ENCODE data around the gene SRPX2. TPM values are rescaled to one million over a fixed set of nuclear protein-coding genes. Genes with fewer than 3 reads are reported as not detected.
"Not testable (repeated sequence)": the region's sequence is repeated elsewhere in the genome, so short reads cannot be mapped to it uniquely, and the experiment has no call there.

Gene SRPX2
- polyA plus RNA-seq, 2 donors = 16.0 to 39.7 TPM

DNA sequence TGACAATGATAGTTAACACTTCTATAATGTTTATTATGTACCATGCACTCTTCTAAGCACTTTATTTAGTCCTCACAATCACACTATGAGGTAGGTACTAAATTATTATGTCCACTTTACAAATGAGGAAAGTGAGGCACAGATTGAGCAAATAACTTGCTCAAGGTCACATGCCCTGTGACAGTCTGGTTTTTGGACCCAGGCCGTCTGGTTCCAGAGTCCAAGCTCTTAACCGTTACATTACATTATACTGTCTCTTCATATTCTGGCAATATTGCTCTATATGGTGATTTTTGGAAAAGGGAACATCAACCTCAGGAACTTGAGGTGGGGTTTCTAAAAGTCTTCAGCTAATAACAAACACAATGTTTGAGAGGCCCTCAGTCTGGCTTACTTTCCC lies 75.1 kb downstream of the SRPX2 start:
- H3K4me1 ChIP-seq (ENCODE audit: control insufficient read depth in 2 of 2, insufficient read depth in 2 of 2, low read length in 1 of 2) = no peaks in the 10 kb centered on the region
- H3K27ac ChIP-seq (ENCODE audit: low read depth in 2 of 2, low read length in 1 of 2) = no peak overlapping the region
- no peaks in the 10 kb centered on the region for H3K36me3 ChIP-seq (ENCODE audit: control insufficient read depth in 2 of 2, insufficient read depth in 2 of 2, low read length in 1 of 2)
- H3K27me3 ChIP-seq (ENCODE audit: control insufficient read depth in 1 of 2, insufficient read depth in 2 of 2, low read length in 2 of 2) = no peaks in the 10 kb centered on the region
- WGBS, 2 donors = 78 to 91% methylated on average over 2 of the region's 2 CpGs
- no peaks in the 10 kb centered on the region for H3K9me3 ChIP-seq (ENCODE audit: control insufficient read depth in 2 of 2, insufficient read depth in 1 of 2, low read depth in 1 of 2, low read length in 1 of 2)
- no peak overlapping the region for H3K4me3 ChIP-seq (ENCODE audit: low read depth in 1 of 2, low read length in 2 of 2)

DNA sequence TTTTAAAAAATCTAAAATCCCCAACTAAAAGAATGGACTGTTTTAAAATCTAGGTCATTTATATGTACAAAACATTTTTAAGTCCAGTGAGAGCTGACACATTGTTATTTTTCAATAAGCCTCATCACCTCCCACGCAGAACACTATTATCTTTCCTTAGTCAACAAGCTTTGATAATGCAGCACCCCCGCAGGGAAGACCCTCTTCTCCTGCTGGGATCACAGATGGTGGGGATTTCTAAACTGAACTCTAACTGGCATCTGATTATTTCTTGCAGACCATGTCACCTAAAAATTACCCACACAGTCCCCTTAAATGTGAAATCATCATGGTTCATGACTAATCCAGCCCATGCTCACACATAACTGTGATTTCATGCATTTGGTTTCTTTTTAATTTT lies 76.3 kb downstream of the SRPX2 start:
- Histone ChIP-seq H3K9me3 (ENCODE audit: control insufficient read depth in 2 of 2, insufficient read depth in 1 of 2, low read depth in 1 of 2, low read length in 1 of 2) (no peaks in the 10 kb centered on the region), H3K36me3 (ENCODE audit: control insufficient read depth in 2 of 2, insufficient read depth in 2 of 2, low read length in 1 of 2) (no peaks in the 10 kb centered on the region), H3K4me1 (ENCODE audit: control insufficient read depth in 2 of 2, insufficient read depth in 2 of 2, low read length in 1 of 2) (no peaks in the 10 kb centered on the region), H3K27me3 (ENCODE audit: control insufficient read depth in 1 of 2, insufficient read depth in 2 of 2, low read length in 2 of 2) (no peaks in the 10 kb centered on the region), H3K27ac (ENCODE audit: low read depth in 2 of 2, low read length in 1 of 2) (no peak overlapping the region), H3K4me3 (ENCODE audit: low read depth in 1 of 2, low read length in 2 of 2) (no peak overlapping the region)
- 62 to 78% methylated on average over 2 of the region's 2 CpGs for WGBS, 2 donors

DNA sequence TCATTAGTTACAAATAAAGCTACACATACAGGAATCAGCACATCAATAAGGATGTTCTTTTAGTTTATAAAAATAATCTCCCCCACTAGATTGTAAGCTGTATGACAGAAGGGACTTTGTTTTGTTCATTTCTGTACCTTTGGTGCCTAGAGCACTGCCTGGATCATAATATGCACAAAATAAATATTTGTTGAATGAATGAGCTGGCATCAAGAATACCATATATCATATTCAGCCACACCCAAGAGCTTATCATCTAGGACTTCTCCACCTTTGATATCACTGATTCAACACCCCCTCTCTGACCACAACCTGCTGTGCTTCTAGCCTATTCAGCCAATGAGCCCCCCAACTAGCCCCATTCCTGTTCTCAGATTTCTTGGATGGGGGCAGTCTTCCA lies 77.3 kb downstream of the SRPX2 start:
- Histone ChIP-seq H3K9me3 (ENCODE audit: control insufficient read depth in 2 of 2, insufficient read depth in 1 of 2, low read depth in 1 of 2, low read length in 1 of 2) (no peaks in the 10 kb centered on the region), H3K4me1 (ENCODE audit: control insufficient read depth in 2 of 2, insufficient read depth in 2 of 2, low read length in 1 of 2) (no peaks in the 10 kb centered on the region), H3K27me3 (ENCODE audit: control insufficient read depth in 1 of 2, insufficient read depth in 2 of 2, low read length in 2 of 2) (no peaks in the 10 kb centered on the region), H3K36me3 (ENCODE audit: control insufficient read depth in 2 of 2, insufficient read depth in 2 of 2, low read length in 1 of 2) (no peaks in the 10 kb centered on the region), H3K4me3 (ENCODE audit: low read depth in 1 of 2, low read length in 2 of 2) (no peak overlapping the region), H3K27ac (ENCODE audit: low read depth in 2 of 2, low read length in 1 of 2) (no peak overlapping the region)

DNA sequence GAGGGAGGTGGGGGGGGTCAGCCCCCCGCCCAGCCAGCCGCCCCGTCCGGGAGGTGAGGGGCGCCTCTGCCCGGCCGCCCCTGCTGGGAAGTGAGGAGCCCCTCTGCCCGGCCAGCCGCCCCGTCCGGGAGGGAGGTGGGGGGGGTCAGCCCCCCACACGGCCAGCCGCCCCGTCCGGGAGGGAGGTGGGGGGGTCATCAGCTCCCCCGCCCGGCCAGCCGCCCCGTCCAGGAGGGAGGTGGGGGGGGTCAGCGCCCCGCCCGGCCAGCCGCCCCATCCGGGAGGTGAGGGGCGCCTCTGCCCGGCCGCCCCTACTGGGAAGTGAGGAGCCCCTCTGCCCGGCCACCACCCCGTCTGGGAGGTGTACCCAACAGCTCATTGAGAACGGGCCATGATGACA lies 80.0 kb downstream of the SRPX2 start:
- H3K4me1 ChIP-seq (ENCODE audit: control insufficient read depth in 2 of 2, insufficient read depth in 2 of 2, low read length in 1 of 2); H3K27ac ChIP-seq (ENCODE audit: low read depth in 2 of 2, low read length in 1 of 2); H3K4me3 ChIP-seq (ENCODE audit: low read depth in 1 of 2, low read length in 2 of 2); H3K27me3 ChIP-seq (ENCODE audit: control insufficient read depth in 1 of 2, insufficient read depth in 2 of 2, low read length in 2 of 2); H3K9me3 ChIP-seq (ENCODE audit: control insufficient read depth in 2 of 2, insufficient read depth in 1 of 2, low read depth in 1 of 2, low read length in 1 of 2); H3K36me3 ChIP-seq (ENCODE audit: control insufficient read depth in 2 of 2, insufficient read depth in 2 of 2, low read length in 1 of 2): not testable (repeated sequence)
- WGBS, 2 donors = 90 to 96% methylated on average over 4 to 26 of the region's 30 CpGs

Other genes starting within 250 kb of the SRPX2 start
- gene PCDH19, start 233.9 kb upstream of the SRPX2 start, polyA plus RNA-seq = under 1 TPM; 0.11 to 0.14 TPM
- under 1 TPM in 1 of 2 donors, not detected in 1; 0.33 TPM for gene TNMD, start 59.3 kb upstream of the SRPX2 start, polyA plus RNA-seq
- 10 to 100 TPM; 50.1 to 55.4 TPM for gene TSPAN6, start 7.4 kb upstream of the SRPX2 start, polyA plus RNA-seq
- 1 to 10 TPM; 6.2 to 6.7 TPM for gene SYTL4, start 87.9 kb downstream of the SRPX2 start, polyA plus RNA-seq
- gene CSTF2, start 176.2 kb downstream of the SRPX2 start, polyA plus RNA-seq = 10 to 100 TPM; 12.1 to 21.5 TPM
- under 1 TPM; 0.02 to 0.10 TPM for gene NOX1, start 230.2 kb downstream of the SRPX2 start, polyA plus RNA-seq